Activated naive CD4-positive, alpha-beta T cell treated with anti-CD3 and anti-CD28 coated beads, Interleukin-2, amount 50 U/mL, for 72 hours (primary cell): Measurements from ENCODE around the gene TAF5L. TPM values are rescaled to one million over a fixed set of nuclear protein-coding genes. Genes with fewer than 3 reads are reported as not detected.
"Not testable (repeated sequence)": the region's sequence is repeated elsewhere in the genome, so short reads cannot be mapped to it uniquely, and the experiment has no call there.

Experiments
- ATAC-seq, 2 donors: fragments of 150-1000 bp; cut with Tn5 transposase; 2 replicates each; pipeline ENCODE4 v1.10.0; 2021; ENCODE audit warnings: mild to moderate bottlenecking in 2 of 2, moderate library complexity in 2 of 2
- DNase-seq, 2 donors: peaks; one replicate each; pipeline ENCODE4 v3.0.0; 2021 to 2022; ENCODE audit warnings: low spot score in 2 of 2
- H3K27ac Mint-ChIP-seq, 2 donors: one replicate each; pipeline ENCODE4 v1.8.0; 2022; ENCODE audit warnings: mild to moderate bottlenecking in 2 of 2, mixed read lengths in 2 of 2
- H3K36me3 Mint-ChIP-seq, 2 donors: one replicate each; pipeline ENCODE4 v1.8.0; 2022; ENCODE audit warnings: mixed read lengths in 2 of 2
- H3K9me3 Mint-ChIP-seq, 2 donors: one replicate each; pipeline ENCODE4 v1.8.0; 2022; ENCODE audit warnings: mixed read lengths in 2 of 2
- total RNA-seq, 2 donors: library from RNA; stranded (reverse); gene quantifications; one replicate each; pipeline ENCODE4 v1.2.3, GENCODE V29; 2022

The TAF5L gene
- total RNA-seq, 2 donors from 2014 or later: 10.9 to 21.6 TPM

GRCh38 chr1:229596925-229597699, 28.8 kb downstream of the TAF5L start:
- peak overlapping the region; percentile 4 to 43 for H3K27ac Mint-ChIP-seq
- no peaks in the 10 kb centered on the region for H3K9me3 Mint-ChIP-seq
- H3K36me3 Mint-ChIP-seq: peaks cover 8 to 29% of the 10 kb centered on the region in 2 donors
- no peak for DNase-seq
- ATAC-seq: no peak

DNA sequence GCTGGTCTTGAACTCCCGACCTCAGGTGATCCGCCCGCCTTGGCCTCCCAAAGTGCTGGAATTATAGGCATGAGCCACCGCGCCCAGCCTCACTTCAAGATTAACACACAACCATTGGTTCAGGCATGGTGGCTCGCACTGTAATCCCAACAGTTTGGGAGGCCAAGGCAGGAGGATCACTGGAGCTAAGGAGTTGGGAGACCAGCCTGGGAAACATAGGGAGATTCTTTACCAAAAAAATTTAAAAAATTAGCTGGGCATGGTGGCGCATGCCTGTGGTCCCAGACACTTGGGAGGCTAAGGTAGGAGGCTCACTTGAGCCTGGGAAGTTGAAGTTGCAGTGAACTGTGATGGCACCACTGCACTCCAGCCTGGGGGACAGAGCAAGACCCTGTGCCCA, 30.0 kb downstream of the TAF5L start:
- not testable (repeated sequence) for H3K27ac Mint-ChIP-seq, ATAC-seq
- H3K36me3 Mint-ChIP-seq: peaks cover 0 to 17% of the 10 kb centered on the region in 2 donors

GRCh38 chr1:229594227-229595008, 31.5 kb downstream of the TAF5L start:
- peak overlapping the region in 1 of 2 donors; percentile 9 for H3K27ac Mint-ChIP-seq
- ATAC-seq (no peak), DNase-seq (no peak)
- peaks cover 0 to 9% of the 10 kb centered on the region in 2 donors for H3K36me3 Mint-ChIP-seq
- H3K9me3 Mint-ChIP-seq: no peaks in the 10 kb centered on the region

More for the DNA sequence above, 30.0 kb downstream of the TAF5L start:
- H3K9me3 Mint-ChIP-seq, DNase-seq: not testable (repeated sequence)

DNA sequence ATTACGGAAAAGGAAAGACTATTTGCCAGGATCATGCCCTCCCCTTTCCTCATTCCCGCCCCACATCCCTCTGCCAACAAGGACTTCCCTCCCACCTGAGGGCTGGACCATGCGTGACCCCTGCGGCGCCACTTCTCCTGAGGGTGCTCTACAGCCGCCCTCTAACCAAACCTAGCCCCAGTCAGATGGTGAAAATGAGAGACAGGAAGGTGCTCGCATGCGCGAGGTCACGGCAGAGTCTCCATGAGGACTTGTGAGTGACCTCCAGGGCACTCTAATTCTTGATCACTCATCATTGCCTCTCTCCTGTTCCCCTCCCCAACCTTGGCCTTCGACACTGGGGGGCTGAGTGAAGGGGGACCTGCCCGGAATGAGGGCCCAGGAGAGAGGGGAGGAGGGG, 32.1 kb downstream of the TAF5L start:
- Mint-ChIP-seq H3K27ac (peak overlapping the region in 1 of 2 donors; percentile 9), H3K36me3 (peaks cover 0 to 9% of the 10 kb centered on the region in 2 donors), H3K9me3 (no peaks in the 10 kb centered on the region)
- DNase-seq (no peak), ATAC-seq (no peak)

GRCh38 chr1:229590119-229590518, 35.8 kb downstream of the TAF5L start:
- Mint-ChIP-seq H3K36me3 (peaks cover 0 to 9% of the 10 kb centered on the region in 2 donors), H3K9me3 (no peaks in the 10 kb centered on the region), H3K27ac (peak overlapping the region in 1 of 2 donors; percentile 40)
- DNase-seq (no peak), ATAC-seq (no peak)

DNA sequence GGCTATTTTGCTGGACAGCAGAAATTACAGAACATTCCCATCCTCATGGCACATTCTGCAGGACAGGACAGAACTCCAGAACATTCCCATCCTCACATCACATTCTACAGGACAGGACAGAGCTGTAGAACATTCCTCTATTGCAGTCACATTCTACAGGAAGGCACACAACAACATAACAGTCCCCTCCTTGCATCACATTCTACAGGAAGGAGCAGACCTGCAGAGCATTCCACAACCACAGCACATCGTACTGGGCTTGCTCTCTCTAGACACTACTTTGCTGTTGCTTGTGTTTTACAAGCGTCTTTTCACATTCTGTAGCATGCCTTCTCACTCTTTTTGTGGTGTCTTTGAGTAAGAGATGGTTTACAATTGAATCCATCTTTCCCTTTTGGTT, 40.6 kb downstream of the TAF5L start:
- Mint-ChIP-seq H3K9me3 (no peaks in the 10 kb centered on the region), H3K36me3 (no peaks in the 10 kb centered on the region), H3K27ac (no peak overlapping the region)
- DNase-seq (no peak), ATAC-seq (no peak)

DNA sequence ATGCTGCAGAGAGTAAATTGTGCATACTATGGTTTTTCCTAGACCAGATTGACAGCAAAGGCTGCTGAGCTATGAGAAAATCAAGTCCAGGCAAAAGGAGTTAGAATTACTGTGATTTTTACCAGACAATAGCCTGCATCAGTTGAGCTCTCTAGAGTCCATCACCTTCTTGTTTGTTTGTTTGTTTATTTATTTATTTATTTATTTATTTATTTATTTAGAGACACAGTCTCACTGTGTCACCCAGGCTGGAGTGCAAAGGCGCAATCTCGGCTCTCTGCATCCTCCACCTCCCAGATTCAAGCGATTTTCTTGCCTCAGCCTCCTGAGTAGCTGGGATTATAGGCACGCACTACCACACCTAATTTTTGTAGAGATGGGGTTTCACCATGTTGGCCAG, 43.2 kb downstream of the TAF5L start:
- DNase-seq (no peak), ATAC-seq (no peak)
- Mint-ChIP-seq H3K9me3 (no peaks in the 10 kb centered on the region), H3K27ac (no peak overlapping the region), H3K36me3 (no peaks in the 10 kb centered on the region)

DNA sequence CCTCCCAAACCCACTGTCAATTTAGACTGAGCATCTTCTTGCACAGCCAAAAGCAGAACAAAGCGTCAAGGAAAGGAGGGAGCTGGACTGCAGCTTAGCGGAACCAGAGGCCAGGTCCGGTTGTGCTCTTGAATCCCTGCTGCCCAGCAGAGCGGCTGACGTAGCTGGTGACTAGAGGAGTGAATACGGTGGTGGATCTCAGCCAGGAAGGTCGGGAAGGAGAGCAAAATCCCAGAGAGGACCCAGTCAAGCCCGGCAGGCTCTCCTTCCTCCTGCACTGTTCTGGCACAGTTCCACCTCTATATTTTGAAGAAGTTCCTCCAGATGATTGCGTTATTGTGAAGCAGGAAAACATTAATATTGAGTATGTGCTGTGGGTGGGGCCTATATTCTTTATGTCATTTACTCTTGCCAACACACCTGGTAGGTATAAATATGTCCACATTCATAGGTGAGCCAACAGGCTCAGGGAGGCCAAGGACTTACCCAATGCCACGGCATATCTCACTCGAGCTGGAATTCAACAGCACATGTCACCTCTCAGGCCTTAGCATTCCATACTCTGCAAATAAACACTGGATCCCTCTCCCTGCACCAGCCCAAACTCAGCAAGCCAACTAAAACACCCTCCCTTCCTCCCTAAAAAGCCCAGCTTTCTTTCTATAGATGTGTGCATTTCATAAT, 43.8 kb downstream of the TAF5L start:
- Mint-ChIP-seq H3K9me3 (no peaks in the 10 kb centered on the region), H3K36me3 (no peaks in the 10 kb centered on the region), H3K27ac (no peak overlapping the region)
- ATAC-seq (no peak), DNase-seq (no peak)

- DNase-seq (no peak), ATAC-seq (no peak)
- H3K27ac Mint-ChIP-seq: no peak overlapping the region
- no peaks in the 10 kb centered on the region for H3K36me3 Mint-ChIP-seq
- H3K9me3 Mint-ChIP-seq: no peaks in the 10 kb centered on the region
Observed at GRCh38 chr1:229581485-229581884, 44.4 kb downstream of the TAF5L start.

DNA sequence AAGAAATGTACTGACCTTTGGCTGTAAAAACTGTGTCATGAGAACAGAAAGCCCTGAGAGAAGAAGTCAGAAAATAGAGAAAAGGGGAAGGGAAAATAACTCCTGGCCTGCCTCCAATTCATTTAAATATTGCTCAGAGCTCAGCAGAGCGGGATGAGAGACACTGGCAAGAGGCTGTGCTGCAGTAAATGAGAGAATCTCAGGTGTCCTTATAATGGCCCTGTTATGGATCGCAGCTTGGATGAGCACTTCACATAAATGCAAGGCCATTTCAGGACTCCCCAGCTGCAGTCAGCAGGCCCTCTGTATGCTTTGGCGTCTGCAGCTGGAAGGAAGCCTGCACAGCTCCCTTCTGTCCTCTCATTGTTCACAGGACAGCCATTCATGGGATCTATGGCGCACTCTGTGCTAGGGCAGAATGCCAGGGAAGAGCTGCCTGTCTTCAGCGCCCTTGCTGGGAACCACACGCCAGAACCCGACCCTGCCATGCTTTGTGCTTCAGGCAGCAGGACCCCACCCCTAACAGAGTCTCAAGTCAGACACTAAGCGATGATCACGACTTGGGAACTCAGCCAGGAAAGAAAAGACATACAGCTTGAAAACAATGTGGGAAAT, 46.8 kb downstream of the TAF5L start:
- H3K36me3 Mint-ChIP-seq: no peaks in the 10 kb centered on the region
- no peak overlapping the region for H3K27ac Mint-ChIP-seq
- DNase-seq (no peak), ATAC-seq (no peak)
- no peaks in the 10 kb centered on the region for H3K9me3 Mint-ChIP-seq

GRCh38 chr1:229578168-229579058, 47.5 kb downstream of the TAF5L start:
- no peaks in the 10 kb centered on the region for H3K9me3 Mint-ChIP-seq
- no peak for ATAC-seq
- H3K36me3 Mint-ChIP-seq: no peaks in the 10 kb centered on the region
- no peak for DNase-seq
- H3K27ac Mint-ChIP-seq: no peak overlapping the region

- no peak for ATAC-seq
Observed at GRCh38 chr1:229574679-229575442, 51.1 kb downstream of the TAF5L start.

GRCh38 chr1:229572286-229572685, 53.6 kb downstream of the TAF5L start:
- DNase-seq: no peak
- H3K27ac Mint-ChIP-seq: no peak overlapping the region
- H3K9me3 Mint-ChIP-seq: no peaks in the 10 kb centered on the region
- no peak for ATAC-seq
- no peaks in the 10 kb centered on the region for H3K36me3 Mint-ChIP-seq

More at GRCh38 chr1:229574679-229575442, 51.1 kb downstream of the TAF5L start:
- H3K27ac Mint-ChIP-seq: no peak overlapping the region
- H3K36me3 Mint-ChIP-seq: no peaks in the 10 kb centered on the region
- H3K9me3 Mint-ChIP-seq: no peaks in the 10 kb centered on the region
- DNase-seq: no peak

DNA sequence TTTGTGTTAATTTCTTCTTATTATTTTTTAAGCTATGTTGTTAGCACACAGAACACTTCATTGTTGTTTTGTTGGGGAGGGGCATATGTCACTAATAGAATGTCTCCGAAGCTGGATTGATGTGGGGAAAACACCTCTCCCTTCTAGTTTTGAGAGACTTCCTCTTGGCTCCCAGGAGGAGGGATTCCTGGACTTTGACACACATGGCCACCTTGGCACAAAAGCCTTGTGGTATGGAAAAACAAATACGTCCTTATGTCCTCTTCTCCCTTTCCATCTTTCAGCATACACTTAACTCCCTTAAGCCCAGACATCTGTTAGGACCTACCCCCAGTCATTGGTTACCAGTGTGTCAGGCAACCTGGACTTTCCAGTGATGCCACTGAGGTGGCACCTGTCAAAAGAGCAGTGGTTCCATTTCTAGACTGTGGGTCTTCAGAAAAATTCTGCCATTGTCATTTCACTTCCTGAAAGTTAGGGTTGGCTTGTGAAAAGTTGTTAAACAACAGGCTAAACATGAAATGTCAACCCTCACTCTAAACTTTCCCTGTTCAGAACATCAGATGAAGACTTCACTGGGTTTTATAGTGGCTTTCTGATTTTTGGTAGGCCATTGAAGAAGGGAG, 54.9 kb downstream of the TAF5L start:
- H3K27ac Mint-ChIP-seq: no peak overlapping the region
- no peaks in the 10 kb centered on the region for H3K9me3 Mint-ChIP-seq
- H3K36me3 Mint-ChIP-seq: no peaks in the 10 kb centered on the region
- DNase-seq: no peak
- no peak for ATAC-seq

DNA sequence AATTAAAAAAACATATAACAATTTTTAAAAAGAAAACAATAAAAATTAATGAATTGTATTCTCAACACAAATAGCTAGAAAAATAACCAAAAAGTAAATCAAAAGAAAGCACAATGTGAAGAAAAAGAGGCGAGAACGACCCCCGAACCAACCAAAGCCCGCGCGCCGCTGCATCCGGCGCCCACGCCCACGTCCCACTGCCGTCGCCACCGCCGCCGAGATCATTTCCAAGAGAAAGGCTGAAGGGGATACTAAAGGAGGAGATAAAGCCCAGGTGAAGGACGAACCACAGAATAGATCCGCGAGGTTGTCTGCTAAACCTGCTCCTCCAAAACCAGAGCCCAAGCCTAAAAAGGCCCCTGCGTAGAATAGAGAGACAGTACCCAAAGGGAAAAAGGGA, 55.6 kb downstream of the TAF5L start:
- ATAC-seq (no peak), DNase-seq (no peak)
- Mint-ChIP-seq H3K27ac (no peak overlapping the region), H3K36me3 (no peaks in the 10 kb centered on the region), H3K9me3 (no peaks in the 10 kb centered on the region)
